Tibial nerve (tissue), 4 donors: Measurements from ENCODE around the gene COL4A2. TPM values are rescaled to one million over a fixed set of nuclear protein-coding genes. Genes with fewer than 3 reads are reported as not detected.

Experiments used
- DNase-seq, 2 donors: peaks; one replicate each; pipeline ENCODE4 v3.0.0-alpha.2; 2019; ENCODE audit warnings: low spot score in 2 of 2
- H3K27ac ChIP-seq, 4 donors: fragments of 200-600 bp; sonication (generic) in 3 of 4; one replicate each; pipeline ENCODE4 v1.5.1; 2017 to 2019; ENCODE audit warnings: mild to moderate bottlenecking in 1 of 4
- H3K27me3 ChIP-seq, 2 donors: fragments of 200-600 bp; sonication (generic) in 1 of 2; one replicate each; pipeline versions ENCODE4 v1.5.1 to v1.6.0; 2017 to 2019
- H3K36me3 ChIP-seq, 3 donors: fragments of 200-600 bp; sonication (generic); one replicate each; pipeline ENCODE4 v1.5.1; 2018 to 2019
- H3K4me1 ChIP-seq, 4 donors: fragments of 200-600 bp; sonication (generic) in 3 of 4; one replicate each; pipeline ENCODE4 v1.5.1; 2017 to 2019
- H3K4me3 ChIP-seq, 4 donors: fragments of 200-600 bp; sonication (generic) in 3 of 4; one replicate each; pipeline ENCODE4 v1.5.1; 2017 to 2019; ENCODE audit warnings: mild to moderate bottlenecking in 1 of 4, moderate library complexity in 1 of 4
- H3K9me3 ChIP-seq, 4 donors: fragments of 200-600 bp; sonication (generic) in 3 of 4; one replicate each; pipeline ENCODE4 v1.5.1; 2017 to 2019
- CTCF ChIP-seq, 5 experiments: fragments of 200-600 bp in 3 of 5; fragments of 450-650 bp in 2 of 5; sonication (generic) in 3 of 5; IDR thresholded peaks; one replicate each; pipeline ENCODE4 v1.5.1; 2016 to 2019; ENCODE audit warnings: antibody characterized with exemption in 5 of 5, mild to moderate bottlenecking in 3 of 5, moderate library complexity in 2 of 5
- EP300 ChIP-seq, 2 donors: sonication (generic); formaldehyde crosslinking; IDR thresholded peaks; one replicate each; pipeline ENCODE4 v1.6.1; 2017; ENCODE audit warnings: antibody characterized with exemption in 2 of 2, mild to moderate bottlenecking in 1 of 2
- POLR2A ChIP-seq, 2 donors: fragments of 450-650 bp; IDR thresholded peaks; one replicate each; pipeline ENCODE4 v1.6.1; 2017; ENCODE audit warnings: antibody characterized with exemption in 2 of 2, mild to moderate bottlenecking in 2 of 2, moderate library complexity in 2 of 2
- WGBS, 2 donors: methylation state at CpG; one replicate each; pipeline ENCODE4 v1.1.5; 2018; 5-methylcytosine and 5-hydroxymethylcytosine counted together
- total RNA-seq, 4 donors: library from RNA; depleted of rRNA; stranded (reverse); fragments of >200 nt; gene quantifications; one replicate each; pipeline ENCODE4 v1.1.0, GENCODE V29; 2016

Gene COL4A2
- total RNA-seq, 4 donors from 2014 or later, result 576 to 821 (median 658) TPM

- H3K4me1 ChIP-seq, result peaks cover 0 to 69% (median 39%) of the 10 kb centered on the region in 4 donors
- WGBS, 2 donors, result 90 to 91% methylated on average over 2 to 16 of the region's 16 CpGs
- no peak overlapping the region for H3K4me3 ChIP-seq
- H3K27ac ChIP-seq, result peak overlapping the region in 2 of 4 donors; percentile 89 to 93
- no peak for DNase-seq
- H3K27me3 ChIP-seq, result no peaks in the 10 kb centered on the region
- H3K9me3 ChIP-seq, result no peaks in the 10 kb centered on the region
- H3K36me3 ChIP-seq, result peaks cover 0 to 34% (median 0%) of the 10 kb centered on the region in 3 donors
- TF ChIP-seq CTCF (IDR thresholded peaks at IDR 0.05) (no peak), EP300 (IDR thresholded peaks at IDR 0.05) (no peak), POLR2A (IDR thresholded peaks at IDR 0.05) (no peak)
Measured at GRCh38 chr13:110519046-110519445, 212.0 kb downstream of the COL4A2 start.

DNA sequence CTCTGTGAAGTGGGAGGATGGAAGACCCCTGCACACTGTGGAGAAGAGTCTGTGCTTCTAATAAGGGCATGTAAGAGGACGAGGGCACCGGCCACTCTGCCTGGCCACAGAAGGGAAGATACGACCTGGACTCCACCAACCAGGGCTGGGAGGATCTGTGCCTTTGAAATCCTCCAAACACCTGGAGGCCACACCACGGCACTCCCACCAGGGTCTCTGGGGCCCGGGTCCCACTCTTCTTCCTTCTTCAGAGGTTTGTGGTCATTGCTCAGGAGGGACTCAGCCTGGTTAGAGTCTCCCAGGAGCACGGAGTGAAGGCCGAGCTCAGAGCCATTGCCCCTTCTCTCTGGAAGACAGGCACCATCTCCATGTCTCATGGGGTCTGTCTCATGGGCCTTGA lies 212.4 kb downstream of the COL4A2 start:
- peak overlapping the region in 3 of 4 donors; percentile 80 to 93 (median 89) for H3K27ac ChIP-seq
- H3K27me3 ChIP-seq, result no peaks in the 10 kb centered on the region
- no peak overlapping the region for H3K4me3 ChIP-seq
- H3K9me3 ChIP-seq, result no peaks in the 10 kb centered on the region
- TF ChIP-seq POLR2A (IDR thresholded peaks at IDR 0.05), result no peak
- TF ChIP-seq EP300 (IDR thresholded peaks at IDR 0.05), result no peak
- TF ChIP-seq CTCF (IDR thresholded peaks at IDR 0.05), result no peak
- H3K36me3 ChIP-seq, result peaks cover 0 to 29% (median 0%) of the 10 kb centered on the region in 3 donors
- 88 to 96% methylated on average over 7 of the region's 7 CpGs for WGBS, 2 donors
- H3K4me1 ChIP-seq, result peaks cover 0 to 73% (median 43%) of the 10 kb centered on the region in 4 donors
- no peak for DNase-seq

- peak overlapping the region; percentile 75 to 93 (median 84) for H3K27ac ChIP-seq
- 33 to 35% methylated on average over 12 to 16 of the region's 16 CpGs for WGBS, 2 donors
- H3K9me3 ChIP-seq, result no peaks in the 10 kb centered on the region
- peaks cover 0 to 17% (median 0%) of the 10 kb centered on the region in 3 donors for H3K36me3 ChIP-seq
- TF ChIP-seq POLR2A (IDR thresholded peaks at IDR 0.05) (peak in 1 of 2 donors; percentile 30), EP300 (IDR thresholded peaks at IDR 0.05) (peak; percentile 100), CTCF (IDR thresholded peaks at IDR 0.05) (peak in 2 of 5 experiments; percentile 12 to 37)
- peak; percentile 85 to 91 for DNase-seq
- peaks cover 0 to 85% (median 54%) of the 10 kb centered on the region in 4 donors for H3K4me1 ChIP-seq
- H3K4me3 ChIP-seq, result no peak overlapping the region
- no peaks in the 10 kb centered on the region for H3K27me3 ChIP-seq
Measured at GRCh38 chr13:110520431-110521295, 213.6 kb downstream of the COL4A2 start.

GRCh38 chr13:110521296-110521680 lies 214.2 kb downstream of the COL4A2 start:
- TF ChIP-seq POLR2A (IDR thresholded peaks at IDR 0.05) (no peak), CTCF (IDR thresholded peaks at IDR 0.05) (no peak), EP300 (IDR thresholded peaks at IDR 0.05) (no peak)
- Histone ChIP-seq H3K9me3 (no peaks in the 10 kb centered on the region), H3K36me3 (peaks cover 0 to 13% (median 0%) of the 10 kb centered on the region in 3 donors), H3K4me3 (no peak overlapping the region), H3K4me1 (peaks cover 0 to 91% (median 61%) of the 10 kb centered on the region in 4 donors), H3K27me3 (no peaks in the 10 kb centered on the region), H3K27ac (peak overlapping the region; percentile 75 to 93 (median 84))
- 57 to 60% methylated on average over 10 of the region's 10 CpGs for WGBS, 2 donors
- no peak for DNase-seq

DNA sequence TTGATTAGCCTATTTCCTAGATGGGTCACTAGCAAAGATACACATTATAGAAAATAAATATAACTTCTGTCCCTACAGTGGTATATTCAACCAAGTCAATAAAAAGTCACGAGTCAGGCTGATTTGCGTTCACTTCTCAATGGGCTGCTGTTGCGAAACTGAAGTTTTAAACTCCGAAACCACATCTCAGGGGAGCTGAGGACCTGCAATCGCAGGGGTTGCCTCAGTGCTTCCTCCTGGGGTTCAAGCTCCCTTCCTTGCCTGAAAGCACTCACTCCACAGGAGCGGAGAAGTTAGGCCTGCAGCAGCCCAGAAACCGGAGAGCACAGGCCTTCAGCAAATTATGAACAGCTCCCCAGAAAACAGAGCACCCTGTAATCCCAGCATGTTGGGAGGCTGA lies 214.9 kb downstream of the COL4A2 start:
- H3K36me3 ChIP-seq, result peaks cover 0 to 10% (median 0%) of the 10 kb centered on the region in 3 donors
- DNase-seq, result peak in 1 of 2 donors; percentile 47
- H3K9me3 ChIP-seq, result no peaks in the 10 kb centered on the region
- peaks cover 0 to 98% (median 67%) of the 10 kb centered on the region in 4 donors for H3K4me1 ChIP-seq
- 82 to 85% methylated on average over 7 of the region's 7 CpGs for WGBS, 2 donors
- TF ChIP-seq EP300 (IDR thresholded peaks at IDR 0.05), result peak; percentile 66 to 76
- no peak for TF ChIP-seq POLR2A (IDR thresholded peaks at IDR 0.05)
- peak overlapping the region; percentile 75 to 93 (median 84) for H3K27ac ChIP-seq
- H3K27me3 ChIP-seq, result no peaks in the 10 kb centered on the region
- no peak overlapping the region for H3K4me3 ChIP-seq
